ENCODE results near the gene PAPPA. TPM values are rescaled to one million over a fixed set of nuclear protein-coding genes. Genes with fewer than 3 reads are reported as not detected.

The PAPPA gene
- total RNA-seq, 1 donor from 2014 or later = under 0.01 TPM

GRCh38 chr9:116230051-116230632 is 76.6 kb downstream of the PAPPA start:
- no peak for DNase-seq (ENCODE audit: low read depth in 2 of 2)

DNA sequence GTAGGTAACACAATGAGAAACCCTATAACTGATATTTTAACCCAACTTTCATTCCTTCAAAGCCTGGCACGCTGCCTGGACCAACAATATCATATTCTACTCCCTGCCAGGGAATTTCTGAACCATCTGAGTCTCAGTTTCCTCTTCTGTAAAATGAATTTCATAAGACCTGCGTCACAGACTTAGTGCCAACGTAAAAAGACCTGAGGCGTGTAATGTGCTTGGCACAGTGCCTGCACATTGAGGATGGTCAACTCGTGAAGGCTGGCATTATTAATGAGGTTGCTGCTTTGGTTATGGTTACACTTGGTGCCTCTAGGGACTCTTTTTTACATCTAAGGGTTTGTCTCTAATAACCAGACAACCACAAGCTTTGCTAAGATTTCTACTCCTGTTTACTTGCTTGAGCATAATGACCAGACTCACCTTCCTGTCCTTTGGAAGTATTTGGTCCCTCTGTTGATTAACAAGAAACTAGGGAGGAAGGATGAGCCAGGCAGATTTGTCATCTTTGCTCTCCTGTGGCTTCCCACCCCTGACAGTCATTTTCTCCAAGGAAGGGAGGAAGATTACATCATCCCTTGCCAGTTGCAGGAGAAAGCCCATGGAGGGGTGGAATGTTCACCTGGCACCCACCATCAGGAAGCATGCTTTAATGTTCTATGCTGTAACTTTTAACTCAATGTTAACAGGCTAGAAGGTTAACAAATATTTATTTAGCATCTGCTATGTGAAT is 79.0 kb downstream of the PAPPA start:
- DNase-seq (ENCODE audit: low read depth in 2 of 2) = no peak

GRCh38 chr9:116233160-116233530 is 79.6 kb downstream of the PAPPA start:
- no peak for DNase-seq (ENCODE audit: low read depth in 2 of 2)

GRCh38 chr9:116234081-116234480 is 80.5 kb downstream of the PAPPA start:
- no peak for DNase-seq (ENCODE audit: low read depth in 2 of 2)

DNA sequence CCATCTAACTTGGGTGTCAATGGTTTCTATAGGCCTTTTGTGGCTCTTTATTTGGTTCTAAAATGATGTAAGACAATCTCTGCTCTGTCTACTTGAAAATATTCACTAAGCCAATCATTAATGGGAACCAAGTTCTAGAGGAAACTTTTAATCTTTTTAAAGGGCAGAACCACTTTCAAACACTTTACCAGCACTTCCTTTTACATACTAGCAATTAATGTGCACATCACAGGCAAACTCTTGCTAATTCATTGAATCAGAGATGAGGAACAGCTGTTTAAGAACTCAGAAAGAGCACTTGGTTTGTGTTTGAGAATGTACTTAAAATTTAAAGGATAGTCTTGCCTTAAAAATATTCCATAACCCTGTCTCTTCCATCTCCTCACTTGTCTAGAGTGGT is 83.4 kb downstream of the PAPPA start:
- DNase-seq (ENCODE audit: low read depth in 2 of 2) = no peak

DNA sequence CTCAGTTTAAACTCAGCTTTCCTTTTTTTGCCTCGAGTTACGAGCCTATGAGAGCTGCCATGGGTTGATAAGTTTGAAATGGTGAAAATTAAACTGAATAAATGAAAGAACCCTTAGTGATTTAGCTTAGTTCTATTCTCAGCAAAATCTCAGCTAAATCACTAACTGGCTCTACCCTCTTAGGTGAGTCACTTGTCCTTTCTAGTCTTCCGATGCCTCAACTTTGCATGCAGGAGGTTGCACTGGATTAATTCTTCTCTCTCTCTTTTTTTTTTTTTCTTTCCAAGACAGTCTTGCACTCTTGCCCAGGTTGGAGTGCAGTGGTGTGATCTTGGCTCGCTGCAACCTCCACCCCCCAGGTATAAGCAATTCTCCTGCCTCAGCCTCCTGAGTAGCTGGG is 83.9 kb downstream of the PAPPA start:
- no peak for DNase-seq (ENCODE audit: low read depth in 2 of 2)

DNA sequence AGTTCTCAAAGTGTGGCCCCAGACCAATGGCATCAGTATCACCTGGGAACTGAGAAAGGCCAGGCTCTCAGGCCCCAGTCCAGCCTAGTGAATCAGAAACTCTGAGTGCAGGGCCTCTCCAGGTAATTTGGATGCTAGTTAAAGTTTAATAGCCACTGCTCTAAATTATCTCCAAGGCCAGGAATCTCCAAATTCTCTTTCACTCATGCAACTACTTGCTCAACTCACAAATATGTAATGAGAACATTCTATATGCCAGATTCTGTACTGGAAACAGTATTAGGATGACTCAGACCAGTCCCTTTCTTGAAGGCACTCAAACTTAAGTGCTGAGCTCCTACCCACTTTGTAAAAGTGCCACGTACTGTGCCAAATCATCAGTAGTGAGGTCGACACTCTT is 84.6 kb downstream of the PAPPA start:
- DNase-seq (ENCODE audit: low read depth in 2 of 2) = no peak

- no peak for DNase-seq (ENCODE audit: low read depth in 2 of 2)
Measured at GRCh38 chr9:116238776-116239340, 85.3 kb downstream of the PAPPA start.

GRCh38 chr9:116243708-116244107 is 90.1 kb downstream of the PAPPA start:
- no peak for DNase-seq (ENCODE audit: low read depth in 2 of 2)

GRCh38 chr9:116247284-116247683 is 93.7 kb downstream of the PAPPA start:
- DNase-seq (ENCODE audit: low read depth in 2 of 2) = no peak

DNA sequence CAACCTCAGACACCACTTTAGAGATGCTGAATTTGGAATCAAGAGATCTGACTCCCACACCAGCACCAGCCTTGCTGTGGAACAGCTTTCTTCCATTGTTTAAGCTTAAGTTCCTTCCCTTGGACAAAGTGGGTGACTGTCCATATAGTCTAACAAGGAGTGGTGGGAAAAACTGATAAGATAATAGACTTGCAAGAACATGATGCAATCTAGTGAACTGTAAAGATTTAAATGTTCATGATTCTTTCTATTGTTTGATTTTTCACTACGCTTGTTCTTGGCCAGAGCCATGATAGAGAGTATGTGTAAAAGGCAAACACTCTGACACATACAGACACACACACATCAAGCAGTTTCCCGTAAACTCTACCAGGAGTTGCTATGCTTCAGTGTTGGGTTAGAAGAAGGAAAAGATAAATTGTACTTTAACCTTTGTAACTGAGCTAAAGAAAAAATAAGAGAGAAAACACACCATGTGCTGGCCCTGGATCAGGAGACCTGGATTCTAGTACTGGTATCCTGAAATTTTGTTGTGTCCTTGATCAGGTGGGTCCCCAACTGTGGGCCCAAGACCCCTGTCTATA is 94.3 kb downstream of the PAPPA start:
- DNase-seq (ENCODE audit: low read depth in 2 of 2) = no peak

- DNase-seq (ENCODE audit: low read depth in 2 of 2) = no peak
Measured at GRCh38 chr9:116250891-116251290, 97.3 kb downstream of the PAPPA start.

DNA sequence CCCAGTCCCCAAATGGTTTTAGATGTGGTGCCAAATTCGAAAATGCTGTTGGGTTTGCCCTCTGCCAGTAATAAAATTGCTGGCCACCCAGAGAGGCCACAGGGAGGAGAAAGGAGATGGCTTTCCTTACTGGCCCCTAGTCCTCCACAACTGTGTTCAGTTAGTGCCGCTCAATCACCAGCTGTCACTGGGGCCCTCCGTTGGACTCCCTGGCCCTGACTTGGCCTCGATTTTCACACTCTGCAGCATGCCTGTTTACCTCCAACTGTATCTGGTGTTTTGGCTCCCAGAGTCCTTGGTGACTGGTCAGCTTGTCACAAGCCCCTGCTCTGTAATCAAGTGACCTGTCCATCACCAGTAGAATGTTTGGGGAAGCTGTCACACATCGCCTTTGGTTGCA is 97.8 kb downstream of the PAPPA start:
- DNase-seq (ENCODE audit: low read depth in 2 of 2) = no peak

GRCh38 chr9:116260531-116260930 is 106.9 kb downstream of the PAPPA start:
- no peak for DNase-seq (ENCODE audit: low read depth in 2 of 2)

DNA sequence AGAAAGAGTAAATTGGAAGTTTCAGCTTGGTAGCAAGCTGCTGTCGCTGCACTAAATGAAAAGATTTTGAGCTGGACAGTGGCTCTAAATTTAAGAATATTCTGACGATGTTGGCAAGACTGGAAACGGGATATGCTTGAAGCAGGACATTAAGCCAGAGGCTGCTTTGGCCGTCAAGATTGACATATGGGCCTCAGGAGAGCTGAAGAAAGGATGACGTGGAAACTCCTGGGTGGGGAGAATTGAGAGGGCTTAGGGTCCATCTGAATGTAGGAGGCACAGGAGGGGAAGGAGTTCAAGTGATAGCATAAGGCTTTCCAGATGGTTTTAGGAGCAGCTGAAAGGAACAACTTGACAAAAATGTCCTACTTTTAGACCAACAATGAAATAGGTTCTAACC is 108.9 kb downstream of the PAPPA start:
- DNase-seq (ENCODE audit: low read depth in 2 of 2) = no peak

DNA sequence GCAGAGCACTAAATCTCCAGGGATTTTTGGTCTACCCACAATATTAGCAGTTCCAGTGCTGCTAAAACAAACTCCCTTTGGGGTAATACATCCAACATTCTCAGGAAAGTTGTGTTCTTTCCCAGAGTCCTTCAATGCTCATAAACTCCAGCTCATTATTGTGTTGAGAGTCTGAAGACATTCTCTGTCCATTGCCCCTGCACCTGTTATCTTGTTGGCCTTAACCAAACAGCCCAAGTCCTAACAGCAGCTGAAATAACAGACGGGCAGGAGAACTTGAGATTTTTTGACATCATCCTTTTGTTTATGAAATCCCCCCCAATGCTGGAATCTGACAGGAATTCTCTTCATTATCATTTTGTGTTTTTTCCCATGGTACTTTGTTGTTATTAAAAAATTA is 110.8 kb downstream of the PAPPA start:
- no peak for DNase-seq (ENCODE audit: low read depth in 2 of 2)

GRCh38 chr9:116267021-116267420 is 113.4 kb downstream of the PAPPA start:
- no peak for DNase-seq (ENCODE audit: low read depth in 2 of 2)

- no peak for DNase-seq (ENCODE audit: low read depth in 2 of 2)
Measured at GRCh38 chr9:116269250-116269649, 115.7 kb downstream of the PAPPA start.

DNA sequence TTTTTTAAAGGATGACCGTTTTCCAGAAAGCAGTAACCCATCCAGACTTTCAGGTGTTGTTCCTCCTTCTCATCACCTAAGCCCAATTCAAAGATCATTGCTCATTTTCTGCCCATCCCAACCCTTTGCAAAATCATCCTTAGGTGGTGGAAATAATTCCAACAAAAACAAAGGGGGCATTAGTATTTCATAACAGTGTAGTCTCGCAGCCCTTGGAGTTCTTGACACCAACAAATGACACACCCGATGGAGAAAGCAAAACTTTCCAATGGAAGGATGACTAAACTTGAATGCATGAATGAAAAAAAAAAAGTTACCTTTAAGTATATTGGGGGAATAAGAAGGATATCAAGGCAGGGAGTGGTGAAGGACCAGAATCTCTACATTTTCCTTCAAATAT is 117.0 kb downstream of the PAPPA start:
- DNase-seq (ENCODE audit: low read depth in 2 of 2) = no peak

DNA sequence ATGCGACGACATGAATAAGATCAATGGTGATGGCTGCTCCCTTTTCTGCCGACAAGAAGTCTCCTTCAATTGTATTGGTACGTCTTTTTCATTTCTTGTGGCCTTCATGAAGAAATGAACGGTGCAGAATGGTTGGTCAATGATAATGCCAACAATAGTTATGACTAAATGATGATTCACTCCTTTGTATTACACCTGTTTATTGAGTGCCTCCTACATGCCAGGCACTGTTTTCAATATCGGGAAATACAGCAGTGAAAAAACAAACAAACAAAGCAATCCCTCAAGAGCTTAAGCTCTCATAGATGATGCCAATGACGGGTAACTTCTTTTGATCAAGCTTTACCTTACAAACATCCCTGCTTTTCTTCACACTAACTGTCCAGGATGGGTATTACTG is 117.7 kb downstream of the PAPPA start:
- no peak for DNase-seq (ENCODE audit: low read depth in 2 of 2)

DNA sequence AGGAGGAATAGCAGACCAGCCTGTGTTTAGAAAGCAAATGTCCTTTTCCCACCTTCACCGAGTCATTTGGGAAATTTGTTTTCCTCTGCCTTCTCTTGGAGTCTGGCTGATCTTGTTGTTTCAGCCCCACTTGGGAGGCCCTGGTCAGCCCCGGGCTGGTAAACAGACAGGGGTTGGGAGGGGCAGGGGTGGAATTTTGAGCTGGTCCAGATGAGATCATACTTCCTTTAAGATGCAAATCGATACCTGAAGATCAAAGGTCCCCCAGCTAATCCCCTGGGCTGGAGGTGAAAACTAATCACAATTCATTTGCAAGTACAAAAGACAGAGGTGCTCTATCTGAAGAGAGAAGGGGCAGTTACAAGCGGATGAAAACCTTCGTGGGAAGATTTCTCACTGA is 118.4 kb downstream of the PAPPA start:
- no peak for DNase-seq (ENCODE audit: low read depth in 2 of 2)

DNA sequence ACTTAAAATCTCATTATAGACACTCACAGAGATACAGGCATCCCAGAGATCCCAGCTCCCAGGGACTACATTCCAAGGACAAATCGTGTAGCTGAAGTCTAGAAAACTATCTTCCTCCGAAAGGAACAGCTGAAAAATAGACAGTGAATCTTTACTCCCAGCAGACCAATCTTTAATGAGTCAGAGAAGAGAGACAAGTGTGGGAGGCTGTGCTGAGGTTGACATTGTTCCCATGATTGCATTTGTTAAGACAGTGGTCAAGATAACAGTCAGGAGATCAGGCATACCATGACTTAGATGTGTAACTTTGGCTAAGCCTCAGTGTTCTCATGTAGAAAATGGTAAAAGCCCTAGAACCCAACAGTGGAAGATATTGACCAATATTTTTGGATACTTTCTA is 120.7 kb downstream of the PAPPA start:
- no peak for DNase-seq (ENCODE audit: low read depth in 2 of 2)

All from dermis microvascular lymphatic vessel endothelial cell (primary cell).